GM13977 (cell line): Measurements from ENCODE around the gene ZNF638.

Experiments used
- DNase-seq: peaks from one replicate; pipeline ENCODE4 v3.0.0; 2012; ENCODE audit warnings: low spot score
- CTCF ChIP-seq: IDR thresholded peaks from 2 replicates; pipeline ENCODE4 v1.5.1; 2012; ENCODE audit warnings: mild to moderate bottlenecking, control low read depth; ENCODE audit not compliant: insufficient read depth; ENCODE audit errors: extremely low read depth, missing control alignments
- in situ Hi-C: fragments of 300-500 bp; cut with MboI; formaldehyde crosslinking; loops from one replicate; pipeline ENCODE4 v1.12.0; 2022; ENCODE audit warnings: low sequenced_read_pairs, low pct_unique_long_range_greater_than_20kb, mixed read lengths, inconsistent platforms; ENCODE audit not compliant: unreplicated experiment

ZNF638 gene

GRCh38 chr2:71331581-71332434 is at the start of gene ZNF638:
Gene ZNF638, plus strand, starts transcription at chr2:71331782. Its CDS starts 17,173 bp downstream, at chr2:71348955.
- DNase-seq = peak; percentile 95
- in situ Hi-C loops = no loop called here
- peak; percentile 71 for TF ChIP-seq CTCF

- no peak for DNase-seq
- in situ Hi-C loops = no loop called here
- TF ChIP-seq CTCF = no peak
Measured at GRCh38 chr2:71281950-71282349, 49.6 kb upstream of the ZNF638 start.

GRCh38 chr2:71282493-71282892 is 49.1 kb upstream of the ZNF638 start:
- in situ Hi-C loops = no loop called here
- peak; percentile 9 for TF ChIP-seq CTCF
- DNase-seq = no peak

GRCh38 chr2:71283131-71283530 is 48.5 kb upstream of the ZNF638 start:
- no peak for TF ChIP-seq CTCF
- DNase-seq = no peak
- in situ Hi-C loops = no loop called here

GRCh38 chr2:71285706-71286105 is 45.9 kb upstream of the ZNF638 start:
- no peak for DNase-seq
- TF ChIP-seq CTCF = no peak
- in situ Hi-C loops = no loop called here

- TF ChIP-seq CTCF = no peak
- no peak for DNase-seq
- in situ Hi-C loops = no loop called here
Measured at GRCh38 chr2:71291398-71291797, 40.2 kb upstream of the ZNF638 start.
